ENCODE data around the gene NBPF8.
"Not testable (repeated sequence)": the region's sequence is repeated elsewhere in the genome, so short reads cannot be mapped to it uniquely, and the experiment has no call there.

The NBPF8 gene, protein sequence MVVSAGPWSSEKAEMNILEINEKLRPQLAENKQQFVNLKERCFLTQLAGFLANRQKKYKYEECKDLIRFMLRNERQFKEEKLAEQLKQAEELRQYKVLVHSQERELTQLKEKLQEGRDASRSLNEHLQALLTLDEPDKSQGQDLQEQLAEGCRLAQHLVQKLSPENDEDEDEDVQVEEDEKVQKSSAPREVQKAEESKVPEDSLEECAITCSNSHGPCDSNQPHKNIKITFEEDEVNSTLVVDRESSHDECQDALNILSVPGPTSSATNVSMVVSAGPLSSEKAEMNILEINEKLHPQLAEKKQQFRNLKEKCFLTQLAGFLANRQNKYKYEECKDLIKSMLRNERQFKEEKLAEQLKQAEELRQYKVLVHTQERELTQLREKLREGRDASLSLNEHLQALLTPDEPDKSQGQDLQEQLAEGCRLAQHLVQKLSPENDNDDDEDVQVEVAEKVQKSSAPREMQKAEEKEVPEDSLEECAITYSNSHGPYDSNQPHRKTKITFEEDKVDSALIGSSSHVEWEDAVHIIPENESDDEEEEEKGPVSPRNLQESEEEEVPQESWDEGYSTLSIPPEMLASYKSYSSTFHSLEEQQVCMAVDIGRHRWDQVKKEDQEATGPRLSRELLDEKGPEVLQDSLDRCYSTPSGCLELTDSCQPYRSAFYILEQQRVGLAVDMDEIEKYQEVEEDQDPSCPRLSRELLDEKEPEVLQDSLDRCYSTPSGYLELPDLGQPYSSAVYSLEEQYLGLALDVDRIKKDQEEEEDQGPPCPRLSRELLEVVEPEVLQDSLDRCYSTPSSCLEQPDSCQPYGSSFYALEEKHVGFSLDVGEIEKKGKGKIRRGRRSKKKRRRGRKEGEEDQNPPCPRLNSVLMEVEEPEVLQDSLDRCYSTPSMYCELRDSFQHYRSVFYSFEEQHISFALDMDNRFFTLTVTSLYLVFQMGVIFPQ

GRCh38 chr1:120414911-120415480 lies at the start of gene NBPF8:
NBPF8 (plus strand) TSS chr1:120415035; CDS start chr1:120436523, 21,488 bp downstream.
- peak; percentile 68 for DNase-seq

- DNase-seq = not testable (repeated sequence)
These were observed 47.1 kb upstream of the NBPF8 start for GRCh38 chr1:120367709-120368108.

- DNase-seq = not testable (repeated sequence)
These were observed 28.2 kb upstream of the NBPF8 start for GRCh38 chr1:120386651-120387050.

- not testable (repeated sequence) for DNase-seq
These were observed 26.2 kb upstream of the NBPF8 start for GRCh38 chr1:120388597-120389126.

DNA sequence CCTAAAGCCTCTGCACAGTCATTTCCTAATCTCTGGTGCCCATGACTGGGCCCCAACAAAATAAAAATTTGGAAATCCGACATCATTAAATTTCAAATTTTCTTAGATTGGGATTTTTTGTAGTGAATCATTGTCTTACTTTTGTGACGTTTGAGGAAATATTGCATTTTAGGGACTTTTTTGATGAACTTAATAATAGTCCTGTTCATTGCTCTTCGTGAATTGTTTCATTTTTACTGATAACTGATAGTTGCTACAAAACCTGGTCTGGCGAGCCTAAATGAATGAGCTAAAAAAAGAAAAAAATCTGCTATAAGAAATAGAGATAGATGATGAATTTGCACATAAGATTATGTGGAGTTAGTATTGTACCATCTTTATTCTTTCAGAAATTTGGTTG lies 23.5 kb upstream of the NBPF8 start:
- not testable (repeated sequence) for DNase-seq

GRCh38 chr1:120393316-120394232 lies 21.3 kb upstream of the NBPF8 start:
- DNase-seq = not testable (repeated sequence)

DNA sequence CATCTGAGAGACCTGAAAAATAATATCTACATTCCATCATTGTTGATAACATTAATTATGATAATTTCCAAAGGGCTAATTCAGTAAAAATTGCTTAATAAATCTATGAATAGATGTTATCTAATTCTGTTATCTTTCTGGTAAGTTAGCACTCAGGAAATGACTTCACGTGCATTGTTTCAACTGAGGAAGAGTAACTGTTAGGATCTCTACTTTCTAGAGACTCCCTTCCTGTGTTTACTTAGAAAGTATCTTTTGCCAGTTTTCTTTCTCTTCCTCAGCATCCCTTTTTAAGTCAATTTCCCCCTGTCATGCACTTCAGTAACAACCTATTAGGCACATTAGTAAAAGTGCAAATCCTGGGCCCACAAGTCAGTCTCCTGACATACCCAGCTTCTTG lies 9.5 kb upstream of the NBPF8 start:
- DNase-seq = not testable (repeated sequence)

DNA sequence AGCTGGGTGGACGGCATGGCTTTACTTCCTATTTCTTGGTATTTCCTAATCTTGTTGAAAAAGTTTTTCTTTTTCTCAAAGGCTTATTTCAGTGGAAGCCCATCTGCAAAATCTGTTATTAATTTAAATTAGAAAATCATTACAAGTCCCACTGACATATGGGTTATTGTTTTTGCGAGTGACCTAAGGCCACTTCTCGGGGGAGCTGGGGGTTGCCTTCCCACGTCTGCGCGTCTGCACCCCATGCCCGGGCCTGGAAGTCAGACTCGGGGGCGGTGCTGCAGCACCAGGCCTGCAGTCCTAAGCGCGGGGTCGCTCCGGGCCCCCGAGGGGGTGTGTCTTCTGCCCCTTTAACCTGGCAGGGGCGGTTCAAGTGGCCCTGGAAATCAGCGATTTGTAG lies 384 bp upstream of the NBPF8 start:
- not testable (repeated sequence) for DNase-seq

DNA sequence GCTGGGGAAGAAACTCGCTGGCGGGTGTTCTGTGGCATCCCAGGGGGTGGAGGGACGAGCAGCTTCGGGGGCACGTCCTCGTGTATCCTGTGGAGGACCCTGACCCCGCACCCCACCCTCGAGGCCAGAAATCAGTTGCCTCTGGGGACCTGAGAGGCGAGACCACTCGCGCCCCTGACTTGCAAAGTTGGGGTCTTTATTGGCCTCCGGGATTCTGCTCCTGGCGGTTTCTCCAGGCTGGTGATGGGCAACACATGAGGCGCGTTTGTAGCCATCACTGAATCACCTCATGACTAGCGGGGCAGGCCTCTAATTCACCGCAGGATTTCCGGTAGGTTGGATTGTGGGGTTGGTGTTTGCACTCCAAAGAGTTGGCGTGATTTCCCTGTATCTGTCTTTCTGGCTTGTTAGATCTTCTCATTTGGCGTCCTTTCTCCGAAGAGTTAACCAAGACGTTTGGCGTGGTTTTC lies 692 bp downstream of the NBPF8 start:
- peak; percentile 18 for DNase-seq

- DNase-seq = not testable (repeated sequence)
These were observed 10.2 kb downstream of the NBPF8 start for GRCh38 chr1:120425063-120425462.

- not testable (repeated sequence) for DNase-seq
These were observed 16.8 kb downstream of the NBPF8 start for GRCh38 chr1:120431626-120432025.

DNA sequence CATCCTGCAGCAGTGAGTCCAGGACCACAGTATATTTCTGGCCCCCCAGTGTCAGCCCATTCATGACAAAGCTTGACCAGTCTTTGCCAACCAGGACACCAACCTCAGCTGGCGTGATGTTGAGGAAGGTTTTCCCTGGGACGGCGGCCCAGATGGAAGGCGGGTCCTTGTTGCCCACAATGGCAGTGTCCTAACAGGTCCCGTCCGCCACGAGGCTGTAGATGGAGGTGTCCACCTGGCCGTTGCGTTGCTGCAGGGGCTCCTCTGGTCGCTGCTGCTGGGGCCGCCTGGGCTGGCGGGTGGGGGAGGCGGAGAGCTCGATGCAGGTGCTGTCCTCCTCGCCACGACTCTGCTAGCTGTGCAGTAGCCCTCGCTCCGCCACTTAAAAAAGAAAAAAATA lies 19.0 kb downstream of the NBPF8 start:
- DNase-seq = not testable (repeated sequence)

DNA sequence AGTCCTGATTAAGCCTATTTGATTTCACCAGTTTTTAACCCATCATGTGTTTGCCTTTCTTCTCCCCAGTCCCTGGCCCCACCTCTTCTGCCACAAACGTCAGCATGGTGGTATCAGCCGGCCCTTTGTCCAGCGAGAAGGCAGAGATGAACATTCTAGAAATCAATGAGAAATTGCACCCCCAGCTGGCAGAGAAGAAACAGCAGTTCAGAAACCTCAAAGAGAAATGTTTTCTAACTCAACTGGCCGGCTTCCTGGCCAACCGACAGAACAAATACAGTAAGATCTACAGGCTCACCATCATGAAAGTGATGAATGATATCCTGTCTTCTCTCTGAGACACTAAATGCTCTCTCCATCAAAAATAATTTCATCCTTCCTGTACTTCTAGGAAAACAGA lies 34.3 kb downstream of the NBPF8 start:
- DNase-seq = not testable (repeated sequence)

Measured in T1000 (cell line).